ENCODE measurements around the gene DNAH6.
"Not testable (repeated sequence)": the region's sequence is repeated elsewhere in the genome, so short reads cannot be mapped to it uniquely, and the experiment has no call there.

DNAH6 gene

DNA sequence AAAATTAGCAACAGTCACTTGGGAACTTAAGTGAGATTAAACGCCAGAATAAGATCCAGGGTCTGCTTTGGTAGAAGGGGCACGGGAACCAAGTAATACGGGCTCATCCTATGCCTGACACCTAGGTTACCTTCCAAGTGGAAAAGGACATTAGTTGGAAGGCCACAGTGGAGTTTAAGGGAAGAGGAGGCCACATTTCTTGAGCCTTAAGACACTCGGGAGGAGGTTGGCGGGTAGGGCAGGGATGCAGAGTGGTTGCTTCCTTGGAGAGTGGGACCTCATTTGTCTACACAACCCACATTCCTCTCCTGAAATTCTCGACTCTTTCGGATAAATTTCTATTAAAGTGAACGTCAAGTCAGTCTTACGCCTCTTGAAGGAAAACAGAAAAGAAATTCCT is 510 bp upstream of the DNAH6 start:
- DNase-seq = no peak

DNA sequence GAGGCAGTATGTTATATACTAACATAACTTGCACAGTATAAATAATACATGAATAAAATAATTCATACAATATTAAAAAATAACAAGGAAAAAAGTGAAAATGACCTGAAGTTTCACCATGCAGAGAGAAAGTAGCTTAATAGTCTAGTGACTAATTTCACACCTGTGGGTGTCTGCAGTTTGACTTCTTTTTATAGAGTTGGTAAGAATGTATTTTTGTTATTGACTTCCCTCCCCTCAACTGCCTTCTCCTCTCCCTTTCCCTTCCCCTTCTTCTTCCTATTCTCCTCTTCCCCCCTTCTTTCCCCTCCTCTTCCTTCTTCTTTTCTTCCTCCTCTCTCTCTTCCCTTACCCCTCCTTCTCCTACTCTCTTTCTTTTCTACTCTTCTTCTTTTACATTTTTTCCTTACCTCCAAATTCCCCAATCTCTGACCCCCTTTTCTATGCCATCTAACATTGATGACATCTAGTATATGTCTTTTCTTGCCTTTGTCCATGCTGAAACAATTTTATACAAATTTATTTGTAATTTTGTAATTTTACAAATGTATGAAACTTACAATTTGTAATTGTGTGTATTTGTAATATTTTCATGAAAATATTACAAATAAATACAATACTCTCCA is 3.1 kb downstream of the DNAH6 start:
- no peak for DNase-seq

DNA sequence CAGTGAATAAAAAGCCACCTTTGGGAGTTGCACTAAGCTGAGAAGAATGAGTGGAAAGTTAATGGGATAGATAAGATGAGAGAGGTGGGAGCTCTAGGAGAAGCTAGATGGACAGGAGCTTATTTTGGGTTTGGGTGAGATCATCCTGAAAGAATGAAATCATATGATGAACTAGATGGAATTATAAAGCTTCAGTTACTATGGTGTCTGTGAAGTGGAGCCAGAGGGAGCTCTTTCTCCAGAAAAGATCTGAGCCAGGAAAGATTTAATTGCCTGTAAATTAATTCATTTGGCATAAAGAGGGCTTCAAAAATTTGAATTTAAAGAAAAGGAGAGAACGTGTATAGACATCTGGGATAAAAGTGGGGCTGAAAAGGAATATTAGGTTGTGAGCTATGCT is 10.3 kb downstream of the DNAH6 start:
- DNase-seq = no peak

DNA sequence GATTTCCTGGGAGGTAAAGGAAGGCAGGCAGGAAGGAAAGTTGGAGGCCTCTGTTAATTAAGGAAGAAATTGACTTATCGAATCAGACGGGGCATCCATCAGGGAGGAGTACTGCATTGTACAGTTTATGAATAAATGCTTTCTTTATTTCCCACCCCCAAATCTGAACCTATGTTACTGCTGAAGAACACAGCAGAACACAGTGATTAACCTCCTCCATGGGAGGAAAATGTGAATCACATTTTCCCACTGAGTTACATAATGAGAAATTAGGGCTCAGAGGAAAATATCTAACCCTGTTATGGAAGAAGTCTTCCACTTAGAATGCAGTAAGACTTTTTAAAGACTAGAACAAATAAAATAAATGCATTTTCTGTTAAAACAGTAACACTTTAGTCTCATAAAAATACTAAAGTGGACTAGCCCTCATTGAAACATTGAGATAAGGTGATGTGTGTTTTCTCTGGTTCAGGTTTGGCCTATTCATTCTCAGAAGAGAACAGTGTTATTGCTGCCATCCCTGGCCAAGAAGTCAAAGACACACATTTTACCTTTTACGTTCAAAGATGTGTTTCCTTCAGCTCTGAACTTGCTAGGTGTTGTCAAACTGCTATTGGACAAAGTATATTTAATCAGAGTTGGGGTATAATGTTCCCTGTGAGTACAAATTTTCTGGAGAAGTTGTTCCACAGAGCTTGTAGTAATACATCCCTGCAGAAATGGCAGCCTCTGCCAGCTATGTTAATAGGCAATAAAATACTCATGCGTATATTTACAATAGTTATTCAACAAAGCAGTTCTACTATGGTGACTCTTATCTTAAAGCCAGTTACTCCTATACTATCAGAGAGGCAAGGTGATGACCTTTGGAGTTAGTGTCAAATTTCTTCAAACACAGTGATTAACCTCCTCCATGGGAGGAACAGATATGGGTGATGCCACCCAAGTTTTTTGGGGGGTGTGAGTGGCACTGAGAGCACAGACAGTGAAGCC is 11.1 kb downstream of the DNAH6 start:
- DNase-seq = no peak

DNA sequence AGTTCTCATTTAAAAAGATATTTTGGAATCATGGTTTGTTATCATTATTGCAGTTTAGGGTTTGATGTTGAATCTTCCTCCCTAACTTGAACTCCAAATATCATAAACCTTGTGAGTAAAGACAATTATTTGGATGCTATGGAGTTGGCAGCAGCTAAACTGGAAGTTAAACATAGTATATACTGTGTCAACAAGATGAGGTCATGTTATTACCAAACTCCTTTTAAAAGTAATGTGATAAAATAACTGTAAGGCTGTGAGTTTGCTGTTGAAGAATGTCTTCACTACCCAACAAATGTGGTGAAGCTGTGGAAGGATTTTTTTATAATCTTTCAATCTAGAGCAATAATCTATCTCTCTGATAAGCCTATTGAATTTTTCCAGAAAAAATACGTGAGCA is 16.0 kb downstream of the DNAH6 start:
- no peak for DNase-seq

DNA sequence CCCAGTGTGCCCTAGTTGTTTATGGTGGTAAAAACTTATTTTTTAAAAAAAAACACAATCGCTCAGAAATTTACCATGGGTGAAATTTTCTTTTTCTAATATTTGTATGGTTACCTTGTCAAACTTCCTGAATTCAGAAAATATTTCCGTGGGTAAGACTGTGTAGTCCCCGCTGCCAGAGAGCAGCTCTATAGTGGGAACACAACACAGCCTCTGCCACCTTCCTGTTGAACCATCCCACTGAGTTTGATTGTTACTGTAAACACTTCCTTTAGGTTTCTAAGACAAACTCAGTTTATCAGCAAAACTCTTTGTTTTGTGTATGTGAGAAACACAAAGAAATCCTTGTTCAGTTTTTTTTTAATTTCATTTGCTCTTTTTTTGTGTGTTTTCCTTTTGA is 17.9 kb downstream of the DNAH6 start:
- DNase-seq = no peak

DNA sequence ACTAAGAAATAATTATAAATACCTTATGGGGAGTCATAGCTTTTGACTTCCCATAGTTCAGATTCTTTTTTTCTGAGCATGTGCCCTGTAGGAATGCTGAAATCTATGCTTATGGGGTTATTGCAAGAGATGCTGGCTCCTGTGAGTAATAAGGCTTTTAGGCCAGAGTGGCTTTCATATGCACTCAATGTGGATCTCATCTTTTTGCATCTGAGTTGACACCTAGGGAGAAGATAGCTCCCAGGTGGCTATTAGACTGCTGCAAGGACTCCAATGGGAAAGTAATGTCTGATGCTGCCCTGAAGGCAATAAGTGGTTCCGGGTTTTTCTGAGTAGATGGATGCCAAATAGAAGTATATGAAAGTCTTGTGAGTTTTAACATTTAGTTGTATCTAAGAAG is 21.0 kb downstream of the DNAH6 start:
- no peak for DNase-seq

DNA sequence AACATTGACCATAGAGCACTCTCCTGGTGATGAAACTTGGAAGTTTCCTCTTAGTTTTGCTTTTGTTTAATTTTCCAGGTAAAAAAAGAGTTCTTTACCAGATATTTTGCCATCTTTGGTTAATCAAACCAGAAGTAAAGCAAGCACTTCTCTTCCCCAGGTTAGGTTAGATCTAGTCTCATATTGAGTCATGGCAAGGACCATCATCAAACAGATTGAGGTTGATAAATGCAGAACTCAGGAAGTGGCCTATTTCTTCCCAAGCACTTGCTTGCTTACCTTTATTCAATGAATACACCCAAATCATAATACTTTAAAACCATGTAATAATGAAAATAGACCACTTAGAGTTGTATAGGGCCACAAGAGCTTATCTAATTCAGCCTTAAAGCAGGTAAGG is 23.4 kb downstream of the DNAH6 start:
- DNase-seq = no peak

DNA sequence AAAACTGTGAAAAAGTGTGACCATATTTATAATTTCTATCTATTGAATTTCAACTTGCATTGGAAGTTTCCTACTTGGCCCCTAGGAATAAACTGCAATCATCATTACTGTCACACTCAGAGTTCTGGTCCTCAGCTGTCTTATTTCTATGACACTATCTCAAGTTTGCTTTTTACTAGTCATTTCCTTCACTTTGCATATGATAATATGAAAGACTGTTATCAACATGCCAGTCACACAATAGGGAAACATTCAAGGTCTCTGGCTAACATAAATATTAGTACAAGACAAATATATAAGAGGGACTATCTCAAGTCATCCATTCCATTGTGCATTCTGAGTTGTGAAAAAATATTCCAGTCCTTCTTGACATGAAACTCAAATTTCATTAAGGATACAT is 28.7 kb downstream of the DNAH6 start:
- DNase-seq = no peak

DNA sequence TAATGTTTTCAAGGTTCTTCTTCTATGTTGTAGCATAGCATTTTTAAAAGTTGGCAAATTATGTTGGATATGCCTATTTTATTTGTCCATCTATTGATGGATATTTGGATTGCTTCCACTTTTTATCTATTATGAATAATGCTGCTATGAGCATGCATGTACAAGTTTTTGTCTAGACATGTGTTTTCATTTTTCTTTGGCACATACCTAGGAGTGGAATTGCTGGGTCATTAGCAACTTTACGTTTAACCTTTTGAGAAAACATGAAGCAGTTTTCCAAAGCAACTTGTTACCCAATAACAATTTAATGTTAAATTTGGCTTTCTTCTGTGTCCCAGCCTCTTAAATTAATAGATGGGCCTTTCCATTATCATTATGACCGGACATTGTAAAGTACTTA is 30.3 kb downstream of the DNAH6 start:
- no peak for DNase-seq

DNA sequence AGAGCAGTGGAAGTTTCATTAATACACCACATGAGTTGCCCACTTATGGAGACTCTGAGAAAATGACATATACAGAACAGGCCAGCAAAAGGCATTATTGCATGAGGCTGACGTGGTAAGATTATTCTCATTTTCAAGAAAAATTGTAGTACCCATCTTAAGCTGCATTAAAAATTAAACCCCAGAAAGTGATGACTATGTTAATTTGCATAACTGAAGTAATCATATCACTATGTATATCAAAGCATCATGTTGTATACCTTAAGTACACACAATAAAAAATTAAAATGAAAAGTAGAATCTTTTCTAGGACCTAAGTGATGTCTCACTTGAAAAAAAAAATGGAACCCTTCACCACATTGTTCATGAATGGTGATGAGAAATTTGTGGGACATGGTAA is 32.0 kb downstream of the DNAH6 start:
- DNase-seq = no peak

DNA sequence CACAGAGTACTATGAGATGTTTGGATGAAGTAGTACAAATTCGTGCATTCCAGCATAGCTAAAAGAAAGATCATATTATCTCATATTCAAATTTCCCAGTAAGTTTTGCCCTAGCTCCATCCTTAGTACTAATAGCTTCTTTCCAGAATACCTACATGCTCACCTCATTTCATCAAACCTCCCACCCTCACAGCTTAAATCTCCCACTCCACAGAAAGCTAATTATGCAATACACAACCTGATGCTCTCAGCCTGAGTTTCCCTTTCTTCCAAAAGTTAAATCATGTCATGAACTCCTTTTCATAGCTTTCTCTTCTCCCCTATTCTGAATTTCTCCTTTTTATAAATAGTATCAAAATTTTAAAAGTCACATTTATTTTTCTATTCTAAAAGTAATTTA is 34.6 kb downstream of the DNAH6 start:
- no peak for DNase-seq

DNA sequence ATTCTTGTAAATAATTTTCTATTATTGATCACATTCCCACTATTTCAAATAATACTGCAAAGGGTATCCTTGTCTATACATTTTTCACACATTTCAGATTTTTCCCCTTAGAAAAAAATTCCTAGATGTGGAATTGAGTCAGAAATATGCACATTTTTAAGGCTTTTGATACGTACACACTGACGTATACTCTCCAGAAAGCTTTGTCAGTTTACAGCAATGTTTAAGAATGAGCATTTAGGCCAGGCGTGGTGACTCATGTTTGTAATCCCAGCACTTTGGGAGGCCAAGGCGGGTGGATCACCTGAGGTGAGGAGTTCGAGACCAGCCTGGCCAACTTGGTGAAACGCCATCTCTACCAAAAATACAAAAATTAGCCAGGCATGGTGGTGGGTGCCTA is 35.2 kb downstream of the DNAH6 start:
- not testable (repeated sequence) for DNase-seq

DNA sequence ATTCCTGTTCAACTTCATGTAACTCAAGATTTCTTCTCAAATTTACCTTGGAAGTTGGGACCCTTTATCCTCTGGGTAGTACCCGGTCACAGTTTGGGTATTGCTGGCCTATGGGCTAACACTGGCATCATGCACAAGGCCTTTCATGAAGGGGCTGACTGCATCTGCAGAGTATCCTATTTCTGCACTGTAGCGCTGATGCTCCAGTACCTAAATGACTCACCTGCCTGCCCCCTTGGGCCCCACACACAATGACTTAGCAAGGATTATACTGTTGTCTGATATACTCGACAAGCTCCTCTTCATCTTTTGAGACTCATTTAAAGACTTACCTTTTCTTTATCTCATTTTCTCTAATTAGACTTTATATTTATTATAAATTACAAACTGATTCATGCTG is 39.9 kb downstream of the DNAH6 start:
- no peak for DNase-seq

DNA sequence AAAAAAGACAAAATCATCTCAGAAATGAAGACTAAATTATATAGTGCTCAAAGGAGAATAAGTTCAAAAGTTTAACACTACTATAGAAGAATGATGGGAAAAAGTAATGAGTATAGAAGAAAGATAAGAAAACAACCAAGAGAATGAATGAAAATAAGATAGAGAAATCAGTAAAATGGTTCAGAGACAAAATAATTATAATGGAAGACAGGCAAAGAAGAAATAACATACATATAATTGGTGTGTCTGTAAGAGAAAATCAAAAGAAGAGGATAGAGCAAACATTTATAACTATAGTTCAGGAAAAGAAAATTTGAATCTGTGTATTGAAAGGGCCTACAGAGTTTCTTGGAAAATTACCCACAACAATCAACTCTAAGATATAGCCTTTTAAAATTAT is 43.5 kb downstream of the DNAH6 start:
- DNase-seq = no peak

DNA sequence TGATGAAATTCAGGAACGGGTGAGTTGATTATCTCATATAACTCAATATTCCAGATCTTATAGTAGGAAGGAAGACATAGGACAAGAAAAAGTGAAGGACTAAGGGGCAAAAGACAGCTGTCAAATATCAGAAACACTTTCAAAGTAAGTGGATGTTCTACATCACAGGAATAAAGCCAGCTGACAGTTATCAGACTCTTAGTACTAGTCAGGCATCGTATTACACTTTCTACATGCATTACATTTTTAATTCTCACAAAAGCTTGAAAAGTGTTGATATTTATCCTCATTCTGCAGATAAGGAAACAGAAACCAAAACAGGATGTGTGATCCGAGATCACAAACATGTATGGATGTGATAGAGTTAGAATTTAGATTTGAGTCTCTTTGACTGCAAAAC is 63.4 kb downstream of the DNAH6 start:
- DNase-seq = no peak

DNA sequence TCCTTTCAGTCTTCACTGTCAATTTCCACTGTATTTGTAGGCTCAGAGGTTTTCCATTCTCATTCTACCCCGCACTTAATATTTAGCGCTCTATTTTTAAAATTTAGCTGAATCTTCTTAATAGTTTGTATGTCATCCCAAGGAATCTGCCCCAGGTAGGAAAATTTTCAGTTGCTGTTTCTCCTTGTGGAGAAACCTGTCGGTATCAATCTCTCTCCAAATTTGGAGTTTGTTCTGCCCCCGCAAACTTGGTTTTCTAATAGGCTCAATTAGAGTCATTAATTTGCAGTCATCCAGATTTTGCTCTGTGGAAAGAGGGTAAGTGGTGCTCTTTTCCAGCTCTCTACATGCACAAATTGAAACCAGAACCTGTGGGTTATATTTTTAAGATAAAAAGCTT is 87.6 kb downstream of the DNAH6 start:
- no peak for DNase-seq

DNA sequence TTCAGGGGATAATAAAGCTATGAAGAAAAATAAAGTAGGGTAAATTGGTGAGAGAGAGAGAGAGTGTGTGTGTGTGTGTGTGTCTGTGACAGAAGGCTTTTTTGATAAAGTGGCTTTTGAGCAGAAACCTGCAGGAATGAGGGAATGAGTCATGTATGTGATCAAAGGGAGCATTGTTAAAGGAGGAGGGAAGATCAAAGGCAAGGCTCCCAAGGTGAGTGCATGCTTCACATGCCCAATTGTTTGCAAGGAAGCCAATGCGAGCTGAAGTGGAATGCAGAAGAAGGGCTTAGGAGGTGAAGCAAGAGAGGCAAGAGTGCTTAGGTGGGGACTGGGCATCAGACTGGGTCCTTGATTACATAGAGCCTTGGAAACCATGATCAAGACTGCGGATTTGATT is 96.8 kb downstream of the DNAH6 start:
- no peak for DNase-seq

DNA sequence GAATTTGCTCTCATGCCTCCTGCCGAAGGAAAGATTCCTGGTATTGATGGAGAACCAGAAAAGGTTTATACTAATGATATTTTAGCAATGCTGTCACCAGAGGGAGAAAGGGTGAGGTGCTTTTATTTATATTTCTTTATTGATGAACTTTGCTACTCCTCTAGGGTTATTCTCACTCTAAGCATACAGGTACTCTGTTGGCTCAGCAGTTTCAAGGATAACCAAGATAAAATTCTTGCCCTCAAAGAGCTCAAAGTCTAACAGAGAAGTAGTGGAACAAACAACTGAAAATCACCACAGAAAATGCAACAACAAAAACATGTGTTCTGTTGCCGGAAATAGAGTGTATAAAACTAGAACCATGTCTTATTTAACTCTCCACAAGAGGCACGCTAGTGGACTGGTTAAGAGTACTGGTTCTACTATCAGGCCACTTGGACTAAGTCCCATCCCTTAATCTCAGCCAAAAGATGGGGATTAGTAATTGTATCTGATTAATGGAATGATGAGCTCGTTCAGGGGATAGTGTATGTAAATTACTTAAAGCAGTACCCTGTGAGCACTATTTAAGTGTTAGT is 103.6 kb downstream of the DNAH6 start:
- DNase-seq = no peak

DNA sequence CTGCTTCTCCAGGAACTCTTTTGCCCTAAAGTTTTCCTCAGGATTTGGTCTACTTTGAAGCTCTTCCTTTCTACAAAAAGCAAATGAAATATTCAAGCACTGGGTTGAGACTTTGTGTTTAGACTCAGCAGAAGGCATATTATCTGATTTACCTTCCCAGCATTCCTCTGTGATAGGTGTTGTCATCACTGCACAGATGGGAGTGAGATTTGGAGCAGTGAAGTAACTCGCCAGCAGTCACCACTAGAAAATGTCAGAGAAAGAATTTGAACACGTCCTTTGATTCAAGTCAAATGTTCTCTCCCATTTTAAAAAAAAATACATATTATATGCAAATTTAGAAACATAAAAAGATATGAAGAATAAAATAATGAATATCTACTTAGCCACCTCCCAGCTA is 112.2 kb downstream of the DNAH6 start:
- DNase-seq = no peak

DNA sequence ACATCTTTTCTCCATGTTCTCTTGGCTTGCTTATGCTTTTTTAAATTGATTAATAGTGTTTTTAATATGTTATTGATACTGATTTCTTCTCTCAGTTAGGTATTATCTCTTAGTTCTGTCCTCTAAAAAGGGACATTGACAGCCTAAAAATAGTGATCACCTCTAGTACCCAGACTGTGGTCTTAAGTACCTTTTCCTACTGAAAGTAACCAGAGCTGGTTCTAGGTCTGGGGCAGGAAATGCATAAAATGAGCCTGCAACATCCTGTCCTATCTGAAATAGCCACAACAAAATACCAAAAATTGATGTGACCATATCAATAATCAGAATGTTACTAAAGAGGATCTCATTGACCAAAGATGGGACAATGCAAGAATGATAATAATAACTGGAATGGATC is 113.3 kb downstream of the DNAH6 start:
- DNase-seq = no peak

DNA sequence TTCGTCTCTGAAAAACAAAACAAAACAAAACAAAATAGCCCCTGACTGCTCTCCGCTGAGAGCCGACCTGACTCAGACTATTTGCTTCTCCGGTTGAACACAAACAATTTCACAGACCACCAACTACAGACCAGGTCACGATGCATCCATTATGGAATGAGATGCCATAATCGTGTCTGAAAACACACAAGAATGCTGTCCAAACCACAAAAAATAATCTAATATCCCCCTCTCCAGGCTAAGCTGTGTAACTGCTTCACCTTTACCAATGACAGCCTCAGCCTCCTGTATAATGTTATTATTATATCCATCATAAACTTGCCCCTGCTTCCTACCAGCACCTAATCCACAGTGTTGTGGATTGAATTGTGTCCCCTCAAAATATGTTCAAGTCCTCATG is 114.7 kb downstream of the DNAH6 start:
- no peak for DNase-seq

DNA sequence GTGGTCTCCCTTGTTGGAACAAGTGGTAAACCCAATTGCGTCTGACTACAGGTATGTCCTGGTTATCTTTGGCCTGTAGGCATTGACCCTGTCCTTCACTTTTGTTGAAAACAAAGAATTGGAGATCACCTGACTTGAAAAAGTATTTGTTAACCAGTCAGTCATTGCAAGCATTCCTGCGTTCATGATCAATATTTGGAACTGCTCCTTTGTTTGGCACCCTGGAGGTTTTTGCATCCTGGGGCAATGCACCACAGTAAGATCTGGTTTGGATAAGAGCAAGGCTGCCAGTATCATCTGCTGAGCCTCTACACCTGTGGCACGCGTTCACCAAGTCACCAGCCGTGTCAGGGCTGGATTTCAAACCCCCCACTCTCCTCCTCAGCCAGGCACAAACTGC is 115.7 kb downstream of the DNAH6 start:
- no peak for DNase-seq
